Muscle layer of duodenum (tissue), 2 donors: ENCODE data around the gene ZNF423.

Experiments used
- H3K27ac ChIP-seq: one replicate; pipeline ENCODE4 v1.7.0; 2013; ENCODE audit warnings: mild to moderate bottlenecking, low read length
- H3K27me3 ChIP-seq: one replicate; pipeline ENCODE4 v1.7.0; 2013; ENCODE audit warnings: low read depth, mild to moderate bottlenecking, control low read depth, low read length
- H3K36me3 ChIP-seq, 2 donors: one replicate each; pipeline ENCODE4 v1.7.0; 2013; ENCODE audit warnings: low read length in 2 of 2, control low read depth in 1 of 2, mild to moderate bottlenecking in 1 of 2; ENCODE audit not compliant: insufficient read depth in 2 of 2, control insufficient read depth in 1 of 2
- H3K4me1 ChIP-seq, 2 donors: one replicate each; pipeline ENCODE4 v1.7.0; 2013; ENCODE audit warnings: low read length in 2 of 2, mild to moderate bottlenecking in 2 of 2, control low read depth in 1 of 2, moderate library complexity in 1 of 2; ENCODE audit not compliant: insufficient read depth in 2 of 2, control insufficient read depth in 1 of 2
- H3K4me3 ChIP-seq, 2 donors: one replicate each; pipeline ENCODE4 v1.7.0; 2013; ENCODE audit warnings: low read length in 2 of 2, low read depth in 1 of 2, mild to moderate bottlenecking in 1 of 2
- H3K9me3 ChIP-seq, 2 donors: one replicate each; pipeline ENCODE4 v1.7.0; 2013; ENCODE audit warnings: low read length in 2 of 2, control low read depth in 1 of 2, mild to moderate bottlenecking in 1 of 2; ENCODE audit not compliant: control insufficient read depth in 1 of 2
- donor health status: healthy.

Gene ZNF423

DNA sequence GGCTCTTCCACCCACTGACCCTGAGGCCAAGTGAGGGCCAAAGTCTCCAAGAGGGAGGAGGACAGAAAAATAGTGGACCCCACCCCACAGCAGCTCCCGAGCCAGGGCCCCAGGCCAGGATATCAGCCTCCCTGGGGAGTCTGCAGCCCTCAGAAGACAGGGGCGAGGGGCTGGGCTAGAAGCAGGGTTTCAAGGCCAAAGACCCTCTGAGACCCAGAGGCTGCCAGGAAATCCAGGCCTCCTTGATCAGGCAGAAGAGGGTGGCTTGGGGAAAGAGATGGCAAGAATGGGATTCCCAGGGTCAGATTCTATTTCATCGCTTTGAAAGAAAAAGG, 156.1 kb downstream of the ZNF423 start:
- Histone ChIP-seq H3K36me3 (no peaks in the 10 kb centered on the region), H3K4me3 (no peak overlapping the region), H3K27me3 (no peaks in the 10 kb centered on the region), H3K27ac (no peak overlapping the region), H3K4me1 (peaks cover 5 to 38% of the 10 kb centered on the region in 2 donors), H3K9me3 (no peaks in the 10 kb centered on the region)

DNA sequence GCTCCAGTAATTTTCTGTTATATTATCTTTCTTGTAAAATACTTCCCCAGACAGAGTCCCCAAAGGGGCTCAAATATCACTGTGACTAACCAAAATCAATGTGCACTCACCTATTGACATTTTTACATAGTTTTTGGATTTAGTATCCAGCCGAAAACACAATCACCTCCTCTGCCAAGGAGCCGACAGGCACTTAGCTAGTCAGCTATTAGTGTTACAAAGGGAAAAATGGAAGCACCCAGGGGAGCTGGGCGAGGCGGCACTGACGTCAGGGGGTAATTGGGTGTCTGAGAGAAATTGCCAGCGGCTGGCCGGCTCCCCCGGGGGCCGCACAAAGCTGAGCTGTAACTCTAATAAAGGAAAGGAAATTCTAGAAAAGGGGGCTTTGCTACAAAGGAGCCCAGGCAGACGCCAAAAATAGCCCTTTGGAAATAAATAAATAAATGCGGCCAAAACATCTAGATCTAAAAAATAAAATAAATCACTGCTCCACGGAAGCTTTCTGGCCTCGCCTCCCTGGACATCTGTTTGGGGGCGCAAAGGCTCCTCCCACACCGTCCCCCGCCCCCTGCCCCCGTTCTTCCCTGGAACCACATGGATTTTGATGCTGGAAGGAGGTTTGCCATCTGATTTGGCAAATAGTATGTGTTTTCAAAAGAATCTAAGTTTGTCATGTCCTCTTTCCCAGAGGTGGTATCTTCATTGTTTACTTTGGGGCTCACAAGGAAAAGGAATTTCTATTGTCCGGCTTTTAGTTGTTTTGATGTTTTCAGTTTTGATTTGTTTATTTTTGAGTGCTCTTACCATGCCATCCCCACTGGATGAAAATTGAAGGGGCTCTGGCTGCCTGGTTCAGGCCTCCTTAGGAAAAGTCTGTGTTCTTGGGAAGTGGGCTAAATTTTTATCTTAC, 156.7 kb downstream of the ZNF423 start:
- no peak overlapping the region for H3K27ac ChIP-seq
- H3K4me1 ChIP-seq, result peaks cover 5 to 38% of the 10 kb centered on the region in 2 donors
- no peaks in the 10 kb centered on the region for H3K36me3 ChIP-seq
- no peak overlapping the region for H3K4me3 ChIP-seq
- no peaks in the 10 kb centered on the region for H3K9me3 ChIP-seq
- H3K27me3 ChIP-seq, result no peaks in the 10 kb centered on the region

GRCh38 chr16:49698453-49698815, 157.5 kb downstream of the ZNF423 start:
- no peaks in the 10 kb centered on the region for H3K9me3 ChIP-seq
- peaks cover 5 to 38% of the 10 kb centered on the region in 2 donors for H3K4me1 ChIP-seq
- no peaks in the 10 kb centered on the region for H3K36me3 ChIP-seq
- no peaks in the 10 kb centered on the region for H3K27me3 ChIP-seq
- H3K4me3 ChIP-seq, result no peak overlapping the region
- no peak overlapping the region for H3K27ac ChIP-seq

GRCh38 chr16:49697631-49698452, 158.1 kb downstream of the ZNF423 start:
- H3K27ac ChIP-seq, result no peak overlapping the region

DNA sequence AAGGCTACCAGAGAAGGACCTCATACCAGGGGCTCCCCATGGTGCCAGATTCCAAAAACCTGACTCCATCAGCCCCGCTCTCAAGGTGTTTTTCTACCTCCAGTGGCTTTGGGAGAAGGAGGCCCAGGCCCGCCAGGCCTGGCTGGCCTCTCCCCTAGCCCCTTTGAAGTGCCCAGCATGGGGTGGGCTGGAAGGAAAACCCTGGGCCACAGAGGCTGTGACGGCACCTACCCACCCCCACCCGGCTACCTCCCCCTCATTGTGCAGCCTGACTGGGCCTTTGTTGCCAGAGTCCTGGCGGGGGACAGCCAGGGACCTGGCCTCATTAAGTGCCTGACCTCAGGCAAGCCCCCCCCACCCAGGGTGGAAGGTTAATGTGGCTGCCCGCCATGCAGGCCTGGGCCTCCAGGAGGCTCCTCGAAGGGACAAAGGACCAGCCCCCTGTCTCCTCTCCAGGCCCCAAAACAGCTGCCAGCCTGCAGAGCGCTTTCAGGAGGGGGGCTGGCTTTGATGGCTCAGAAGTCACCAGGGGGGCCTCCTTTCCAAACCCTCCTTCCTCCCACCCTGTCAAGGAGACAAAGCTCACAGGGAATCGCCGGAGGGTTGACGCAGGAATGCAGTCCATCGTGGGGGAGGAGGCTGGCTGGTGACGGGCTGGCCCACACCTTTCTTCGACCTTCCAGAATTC, 159.4 kb downstream of the ZNF423 start:
- H3K27ac ChIP-seq, result no peak overlapping the region
- peaks cover 5 to 27% of the 10 kb centered on the region in 2 donors for H3K4me1 ChIP-seq
- H3K27me3 ChIP-seq, result no peaks in the 10 kb centered on the region
- H3K4me3 ChIP-seq, result no peak overlapping the region
- no peaks in the 10 kb centered on the region for H3K9me3 ChIP-seq
- H3K36me3 ChIP-seq, result no peaks in the 10 kb centered on the region

More at GRCh38 chr16:49697631-49698452, 158.1 kb downstream of the ZNF423 start:
- no peaks in the 10 kb centered on the region for H3K27me3 ChIP-seq
- no peaks in the 10 kb centered on the region for H3K9me3 ChIP-seq
- H3K36me3 ChIP-seq, result no peaks in the 10 kb centered on the region
- H3K4me1 ChIP-seq, result peaks cover 5 to 38% of the 10 kb centered on the region in 2 donors
- H3K4me3 ChIP-seq, result no peak overlapping the region

DNA sequence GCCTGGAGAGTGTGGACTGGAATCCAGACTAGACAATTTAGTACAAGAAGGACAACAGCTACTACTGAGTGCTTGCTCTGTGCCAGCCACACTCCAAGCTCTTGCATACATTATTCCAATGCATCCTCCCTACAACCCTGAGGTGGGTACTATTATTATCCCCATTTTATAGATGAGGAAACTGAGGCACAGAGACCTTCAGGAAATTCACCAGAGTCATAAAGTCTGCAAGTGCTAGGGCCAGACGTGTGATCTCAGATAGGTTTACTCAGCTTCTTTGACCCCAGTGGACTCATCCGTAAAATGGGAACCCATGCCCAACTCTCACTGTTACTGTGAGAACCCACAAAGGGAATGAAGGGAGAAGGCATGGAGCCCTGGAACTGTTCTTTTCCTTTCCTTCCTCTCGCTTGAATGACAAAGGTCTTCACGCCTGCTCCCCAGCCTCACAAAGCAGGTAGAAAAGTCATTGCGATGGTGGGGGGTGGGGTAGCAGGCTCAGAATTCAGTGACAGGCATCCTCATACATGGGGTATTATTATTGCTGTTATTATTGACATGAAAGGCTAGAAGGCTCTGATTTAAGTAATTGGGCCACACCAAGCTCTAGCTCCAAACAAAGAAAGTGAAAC, 160.0 kb downstream of the ZNF423 start:
- Histone ChIP-seq H3K27ac (no peak overlapping the region), H3K9me3 (no peaks in the 10 kb centered on the region), H3K4me1 (peaks cover 5 to 20% of the 10 kb centered on the region in 2 donors), H3K4me3 (no peak overlapping the region), H3K27me3 (no peaks in the 10 kb centered on the region), H3K36me3 (no peaks in the 10 kb centered on the region)

- H3K36me3 ChIP-seq, result no peaks in the 10 kb centered on the region
- no peak overlapping the region for H3K27ac ChIP-seq
- H3K27me3 ChIP-seq, result no peaks in the 10 kb centered on the region
- H3K4me1 ChIP-seq, result peaks cover 0 to under 1% of the 10 kb centered on the region in 2 donors
- H3K9me3 ChIP-seq, result no peaks in the 10 kb centered on the region
- H3K4me3 ChIP-seq, result no peak overlapping the region
These were observed 162.5 kb downstream of the ZNF423 start for GRCh38 chr16:49693445-49693844.

- Histone ChIP-seq H3K4me3 (no peak overlapping the region), H3K4me1 (no peaks in the 10 kb centered on the region), H3K27me3 (no peaks in the 10 kb centered on the region), H3K9me3 (no peaks in the 10 kb centered on the region), H3K36me3 (no peaks in the 10 kb centered on the region), H3K27ac (no peak overlapping the region)
These were observed 165.1 kb downstream of the ZNF423 start for GRCh38 chr16:49690778-49691177.

- no peak overlapping the region for H3K27ac ChIP-seq
- H3K36me3 ChIP-seq, result no peaks in the 10 kb centered on the region
- H3K9me3 ChIP-seq, result no peaks in the 10 kb centered on the region
- H3K4me1 ChIP-seq, result no peaks in the 10 kb centered on the region
- no peaks in the 10 kb centered on the region for H3K27me3 ChIP-seq
- no peak overlapping the region for H3K4me3 ChIP-seq
These were observed 167.7 kb downstream of the ZNF423 start for GRCh38 chr16:49688036-49688697.

GRCh38 chr16:49687476-49688002, 168.4 kb downstream of the ZNF423 start:
- Histone ChIP-seq H3K4me1 (no peaks in the 10 kb centered on the region), H3K4me3 (no peak overlapping the region), H3K27ac (no peak overlapping the region), H3K9me3 (no peaks in the 10 kb centered on the region), H3K36me3 (no peaks in the 10 kb centered on the region), H3K27me3 (no peaks in the 10 kb centered on the region)
